Spleen (tissue), 11 donors: Measurements from ENCODE around the gene KRT40. TPM values are rescaled to one million over a fixed set of nuclear protein-coding genes. Genes with fewer than 3 reads are reported as not detected.

ENCODE experiments used
- DNase-seq: peaks from one replicate; pipeline ENCODE4 v3.0.0-alpha.2; 2020
- H3K27ac ChIP-seq, 8 donors: fragments of 200-600 bp; sonication (generic) in 7 of 8; 1 replicate in 4 of 8; 2 replicates in 4 of 8; pipeline versions ENCODE4 v1.5.0 to v1.8.0; 2016 to 2021; ENCODE audit warnings: inconsistent platforms in 4 of 8, mild to moderate bottlenecking in 4 of 8, moderate library complexity in 1 of 8
- H3K27me3 ChIP-seq, 7 donors: fragments of 200-600 bp; sonication (generic) in 6 of 7; replicated peaks in 1 of 7; 1 replicate in 4 of 7; 2 replicates in 3 of 7; pipeline versions ENCODE4 v1.5.0 to v1.8.0; 2016 to 2021; ENCODE audit warnings: inconsistent platforms in 3 of 7, mild to moderate bottlenecking in 1 of 7
- H3K36me3 ChIP-seq, 6 donors: fragments of 200-600 bp; sonication (generic) in 5 of 6; 1 replicate in 4 of 6; 2 replicates in 2 of 6; pipeline versions ENCODE4 v1.5.0 to v1.8.0; 2016 to 2021; ENCODE audit warnings: inconsistent platforms in 2 of 6
- H3K4me1 ChIP-seq, 6 donors: fragments of 200-600 bp; sonication (generic) in 5 of 6; 1 replicate in 3 of 6; 2 replicates in 3 of 6; pipeline versions ENCODE4 v1.5.0 to v1.8.0; 2016 to 2021; ENCODE audit warnings: inconsistent platforms in 3 of 6
- H3K4me3 ChIP-seq, 8 donors: fragments of 200-600 bp; sonication (generic) in 7 of 8; 1 replicate in 4 of 8; 2 replicates in 4 of 8; pipeline versions ENCODE4 v1.5.0 to v1.8.0; 2016 to 2021; ENCODE audit warnings: inconsistent platforms in 4 of 8, mild to moderate bottlenecking in 4 of 8, moderate library complexity in 2 of 8
- H3K9me3 ChIP-seq, 8 donors: fragments of 200-600 bp; sonication (generic) in 7 of 8; 1 replicate in 4 of 8; 2 replicates in 4 of 8; pipeline versions ENCODE4 v1.5.0 to v1.8.0; 2016 to 2021; ENCODE audit warnings: inconsistent platforms in 4 of 8
- CTCF ChIP-seq, 11 experiments: fragments of 200-600 bp in 7 of 11; fragments of 450-650 bp in 4 of 11; sonication (generic) in 4 of 11; IDR thresholded peaks in 8 of 11; conservative IDR thresholded peaks in 3 of 11; 1 replicate in 7 of 11; 2 replicates in 4 of 11; pipeline versions ENCODE4 v1.4.0 to v1.8.0; 2016 to 2021; ENCODE audit warnings: antibody characterized with exemption in 11 of 11, inconsistent platforms in 4 of 11, mild to moderate bottlenecking in 1 of 11
- POLR2A ChIP-seq, 3 donors: fragments of 450-650 bp; IDR thresholded peaks; one replicate each; pipeline ENCODE4 v1.5.1; 2017; ENCODE audit warnings: antibody characterized with exemption in 3 of 3, mild to moderate bottlenecking in 1 of 3
- POLR2AphosphoS5 ChIP-seq, 3 donors: sonication (generic); formaldehyde crosslinking; IDR thresholded peaks; one replicate each; pipeline ENCODE4 v1.5.1; 2017; ENCODE audit warnings: antibody characterized with exemption in 3 of 3
- WGBS, 5 donors: extraction: QIAGEN DNeasy Blood & Tissue Kit in 3 of 5; methylation state at CpG; one replicate each; pipeline versions ENCODE4 v1.1.5 to v1.1.7; 2013 to 2018; 5-methylcytosine and 5-hydroxymethylcytosine counted together
- intact Hi-C: fragments of 100-400 bp; cut with DNase I; formaldehyde crosslinking; loops from one replicate; pipeline ENCODE4 v1.15.0; 2023; ENCODE audit warnings: low total_unique reads
- polyA plus RNA-seq, 3 donors: library from polyadenylated mRNA; stranded (reverse); fragments of 200-250 nt; gene quantifications; one replicate each; pipeline ENCODE4 v1.2.1, GENCODE V29; 2013
- small RNA-seq, 4 donors: library from RNA; depleted of rRNA; stranded (forward); fragments of <200 nt; gene quantifications; one replicate each; pipeline ENCODE3, GENCODE V24; 2016
- total RNA-seq, 7 donors: library from RNA; depleted of rRNA in 3 of 7; stranded (reverse); fragments of >200 nt in 3 of 7; fragmentation: NEBNext Ultra II Directional in 4 of 7; extraction: Animal tissue kit (Norgen Biotek cat#: 25700) in 4 of 7; gene quantifications; one replicate each; pipeline versions ENCODE4 v1.1.0 to v1.2.1, GENCODE V29; 2016 to 2021
- donor health status: healthy with polysubstance abuse.
- donor health status: DM: no; HTN: no; CAD: no; lungs with moderate emphysema.
- donor health status: DM: no; HTN: no; CAD: no.
- donor health status: Bipolar disorder and iron deficiency.
- donor health status: healthy.
- donor health status: DM: no; HTN: no; CAD: no.
- donor health status: DM: yes; HTN: yes; CAD: no.

Gene KRT40
- total and polyA plus RNA-seq, 10 donors = not detected

GRCh38 chr17:40935624-40936023 lies 48.5 kb downstream of the KRT40 start:
- intact Hi-C loops = no loop called here
- TF ChIP-seq POLR2AphosphoS5 (IDR thresholded peaks at IDR 0.05) = no peak
- no peak for TF ChIP-seq CTCF (IDR thresholded peaks at IDR 0.05 in 8 of 11, conservative IDR thresholded peaks at IDR 0.05 in 3 of 11)
- TF ChIP-seq POLR2A (IDR thresholded peaks at IDR 0.05) = no peak
- WGBS, 5 donors = 74 to 90% (median 85%) methylated on average over 3 of the region's 3 CpGs
- no peak for DNase-seq
- Histone ChIP-seq H3K4me3 (peak overlapping the region in 2 of 8 donors; percentile 12 to 30), H3K36me3 (no peaks in the 10 kb centered on the region), H3K27ac (peak overlapping the region in 4 of 8 donors; percentile 32 to 80 (median 52)), H3K27me3 (peaks cover 0 to 8% (median 0%) of the 10 kb centered on the region in 7 donors), H3K4me1 (no peaks in the 10 kb centered on the region), H3K9me3 (no peaks in the 10 kb centered on the region)

- no peak for TF ChIP-seq POLR2AphosphoS5 (IDR thresholded peaks at IDR 0.05)
- no peak for TF ChIP-seq POLR2A (IDR thresholded peaks at IDR 0.05)
- TF ChIP-seq CTCF (IDR thresholded peaks at IDR 0.05 in 8 of 11, conservative IDR thresholded peaks at IDR 0.05 in 3 of 11) = no peak
- H3K36me3 ChIP-seq = no peaks in the 10 kb centered on the region
- H3K27me3 ChIP-seq = peaks cover 0 to 8% (median 0%) of the 10 kb centered on the region in 7 donors
- 66 to 93% (median 72%) methylated on average over 2 of the region's 2 CpGs for WGBS, 5 donors
- intact Hi-C loops = no loop called here
- H3K27ac ChIP-seq = no peak overlapping the region
- no peak for DNase-seq
- H3K9me3 ChIP-seq = no peaks in the 10 kb centered on the region
- H3K4me1 ChIP-seq = no peaks in the 10 kb centered on the region
- H3K4me3 ChIP-seq = no peak overlapping the region
Measured at GRCh38 chr17:40932608-40933007, 51.5 kb downstream of the KRT40 start.

- H3K36me3 ChIP-seq = no peaks in the 10 kb centered on the region
- no peak for DNase-seq
- H3K4me3 ChIP-seq = no peak overlapping the region
- H3K27ac ChIP-seq = no peak overlapping the region
- no peaks in the 10 kb centered on the region for H3K4me1 ChIP-seq
- H3K9me3 ChIP-seq = no peaks in the 10 kb centered on the region
- peaks cover 0 to 17% (median 0%) of the 10 kb centered on the region in 7 donors for H3K27me3 ChIP-seq
- no peak for TF ChIP-seq CTCF (IDR thresholded peaks at IDR 0.05 in 8 of 11, conservative IDR thresholded peaks at IDR 0.05 in 3 of 11)
- TF ChIP-seq POLR2AphosphoS5 (IDR thresholded peaks at IDR 0.05) = no peak
- no peak for TF ChIP-seq POLR2A (IDR thresholded peaks at IDR 0.05)
- intact Hi-C loops = no loop called here
- WGBS, 5 donors = 60 to 76% (median 72%) methylated on average over 3 of the region's 3 CpGs
Measured at GRCh38 chr17:40931311-40931710, 52.8 kb downstream of the KRT40 start.

Small RNA genes lying within 50 kb of the gene (small RNA-seq; reads per million reads assigned to genes)
- 0 reads per million in 4 donors for gene KRTAP3-4P

Other genes with a start within 250 kb of the KRT40 start
Only the 30 nearest of the 35 such genes appear.
- gene KRT27, start 201.8 kb downstream of the KRT40 start, total RNA-seq = not detected
- gene KRT27, start 201.8 kb downstream of the KRT40 start, polyA plus RNA-seq = under 1 TPM; 0.09 to 0.42 (median 0.12) TPM
- not detected for gene KRT28, start 184.4 kb downstream of the KRT40 start, total RNA-seq
- gene KRT28, start 184.4 kb downstream of the KRT40 start, polyA plus RNA-seq = not detected
- gene KRT10, start 161.7 kb downstream of the KRT40 start, total RNA-seq = 10 to 100 TPM in 4 of 7 donors, 1 to 10 TPM in 3; 4.3 to 39.0 (median 25.9) TPM
- 10 to 100 TPM; 35.3 to 41.8 (median 41.3) TPM for gene KRT10, start 161.7 kb downstream of the KRT40 start, polyA plus RNA-seq
- gene KRT12, start 117.1 kb downstream of the KRT40 start, total RNA-seq = not detected
- not detected for gene KRT12, start 117.1 kb downstream of the KRT40 start, polyA plus RNA-seq
- not detected for gene KRT20, start 99.1 kb downstream of the KRT40 start, total RNA-seq
- under 1 TPM in 2 of 3 donors, not detected in 1; 0.07 to 0.45 TPM for gene KRT20, start 99.1 kb downstream of the KRT40 start, polyA plus RNA-seq
- gene KRT23, start 46.7 kb downstream of the KRT40 start, total RNA-seq = 10 to 100 TPM in 1 of 7 donors, 1 to 10 TPM in 6; 1.5 to 21.7 (median 6.3) TPM
- 1 to 10 TPM in 1 of 3 donors, under 1 TPM in 2; 0.03 to 1.2 (median 0.70) TPM for gene KRT23, start 46.7 kb downstream of the KRT40 start, polyA plus RNA-seq
- not detected for gene KRT39, start 17.4 kb downstream of the KRT40 start, total RNA-seq
- gene KRT39, start 17.4 kb downstream of the KRT40 start, polyA plus RNA-seq = not detected
- gene KRTAP3-3, start 9.8 kb upstream of the KRT40 start, total RNA-seq = not detected
- not detected for gene KRTAP3-3, start 9.8 kb upstream of the KRT40 start, polyA plus RNA-seq
- not detected for gene KRTAP3-2, start 15.6 kb upstream of the KRT40 start, total RNA-seq
- gene KRTAP3-2, start 15.6 kb upstream of the KRT40 start, polyA plus RNA-seq = not detected
- gene KRTAP3-1, start 24.8 kb upstream of the KRT40 start, total RNA-seq = not detected
- not detected for gene KRTAP3-1, start 24.8 kb upstream of the KRT40 start, polyA plus RNA-seq
- gene KRTAP1-5, start 42.9 kb upstream of the KRT40 start, total RNA-seq = not detected
- gene KRTAP1-5, start 42.9 kb upstream of the KRT40 start, polyA plus RNA-seq = not detected
- not detected for gene KRTAP1-4, start 45.9 kb upstream of the KRT40 start, total RNA-seq
- gene KRTAP1-4, start 45.9 kb upstream of the KRT40 start, polyA plus RNA-seq = not detected
- not detected for gene KRTAP1-3, start 50.5 kb upstream of the KRT40 start, total RNA-seq
- not detected for gene KRTAP1-3, start 50.5 kb upstream of the KRT40 start, polyA plus RNA-seq
- gene KRTAP1-1, start 57.1 kb upstream of the KRT40 start, total RNA-seq = not detected
- not detected for gene KRTAP1-1, start 57.1 kb upstream of the KRT40 start, polyA plus RNA-seq
- not detected for gene KRTAP2-1, start 63.0 kb upstream of the KRT40 start, total RNA-seq
- gene KRTAP2-1, start 63.0 kb upstream of the KRT40 start, polyA plus RNA-seq = not detected
- not detected for gene KRTAP2-2, start 70.9 kb upstream of the KRT40 start, total RNA-seq
- gene KRTAP2-2, start 70.9 kb upstream of the KRT40 start, polyA plus RNA-seq = not detected
- not detected for gene KRTAP2-3, start 75.8 kb upstream of the KRT40 start, total RNA-seq
- gene KRTAP2-3, start 75.8 kb upstream of the KRT40 start, polyA plus RNA-seq = not detected
- gene KRTAP2-4, start 81.6 kb upstream of the KRT40 start, total RNA-seq = not detected
- not detected for gene KRTAP2-4, start 81.6 kb upstream of the KRT40 start, polyA plus RNA-seq
- not detected for gene KRTAP4-7, start 99.8 kb upstream of the KRT40 start, total RNA-seq
- not detected for gene KRTAP4-7, start 99.8 kb upstream of the KRT40 start, polyA plus RNA-seq
- not detected for gene KRTAP4-8, start 113.8 kb upstream of the KRT40 start, total RNA-seq
- gene KRTAP4-8, start 113.8 kb upstream of the KRT40 start, polyA plus RNA-seq = not detected
- gene KRTAP4-16, start 117.9 kb upstream of the KRT40 start, total RNA-seq = not detected
- gene KRTAP4-16, start 117.9 kb upstream of the KRT40 start, polyA plus RNA-seq = not detected
- not detected for gene KRTAP4-9, start 121.1 kb upstream of the KRT40 start, total RNA-seq
- gene KRTAP4-9, start 121.1 kb upstream of the KRT40 start, polyA plus RNA-seq = not detected
- not detected for gene KRTAP4-11, start 134.0 kb upstream of the KRT40 start, total RNA-seq
- not detected for gene KRTAP4-11, start 134.0 kb upstream of the KRT40 start, polyA plus RNA-seq
- gene KRTAP4-12, start 139.9 kb upstream of the KRT40 start, total RNA-seq = not detected
- not detected for gene KRTAP4-12, start 139.9 kb upstream of the KRT40 start, polyA plus RNA-seq
- not detected for gene KRTAP4-6, start 156.2 kb upstream of the KRT40 start, total RNA-seq
- gene KRTAP4-6, start 156.2 kb upstream of the KRT40 start, polyA plus RNA-seq = not detected
- gene KRTAP4-5, start 165.5 kb upstream of the KRT40 start, total RNA-seq = not detected
- gene KRTAP4-5, start 165.5 kb upstream of the KRT40 start, polyA plus RNA-seq = not detected
- not detected for gene KRTAP4-4, start 176.4 kb upstream of the KRT40 start, total RNA-seq
- gene KRTAP4-4, start 176.4 kb upstream of the KRT40 start, polyA plus RNA-seq = not detected
- not detected for gene KRTAP4-3, start 183.9 kb upstream of the KRT40 start, total RNA-seq
- gene KRTAP4-3, start 183.9 kb upstream of the KRT40 start, polyA plus RNA-seq = not detected
- not detected for gene KRTAP4-2, start 193.9 kb upstream of the KRT40 start, total RNA-seq
- gene KRTAP4-2, start 193.9 kb upstream of the KRT40 start, polyA plus RNA-seq = not detected
- not detected for gene KRTAP4-1, start 200.6 kb upstream of the KRT40 start, total RNA-seq
- gene KRTAP4-1, start 200.6 kb upstream of the KRT40 start, polyA plus RNA-seq = not detected